Aorta (tissue), 5 donors: Measurements from ENCODE around the gene CHAD. TPM values are rescaled to one million over a fixed set of nuclear protein-coding genes. Genes with fewer than 3 reads are reported as not detected.

ENCODE experiments used
- ATAC-seq: fragments of 200-7000 bp; cut with Tn5 transposase; one replicate; pipeline ENCODE4 v1.9.1; 2022; ENCODE audit warnings: moderate library complexity; ENCODE audit not compliant: low FRiP score
- DNase-seq, 2 donors: peaks; one replicate each; pipeline ENCODE4 v3.0.0-alpha.2; 2020
- H3K27ac ChIP-seq, 2 donors: one replicate each; pipeline ENCODE4 v1.5.1; 2013; ENCODE audit warnings: low read length in 2 of 2, mild to moderate bottlenecking in 2 of 2, moderate library complexity in 2 of 2, control low read depth in 1 of 2, inconsistent platforms in 1 of 2, low read depth in 1 of 2
- H3K27me3 ChIP-seq, 2 donors: one replicate each; pipeline ENCODE4 v1.6.1; 2013; ENCODE audit warnings: control low read depth in 1 of 2, low read length in 1 of 2, mild to moderate bottlenecking in 1 of 2, moderate library complexity in 1 of 2; ENCODE audit not compliant: insufficient read depth in 2 of 2, control insufficient read depth in 1 of 2
- H3K36me3 ChIP-seq, 2 donors: one replicate each; pipeline ENCODE4 v1.6.1; 2013; ENCODE audit warnings: control low read depth in 1 of 2, low read length in 1 of 2, mild to moderate bottlenecking in 1 of 2; ENCODE audit not compliant: insufficient read depth in 2 of 2, control insufficient read depth in 1 of 2
- H3K4me1 ChIP-seq, 2 donors: one replicate each; pipeline ENCODE4 v1.6.1; 2013; ENCODE audit warnings: low read length in 2 of 2, control low read depth in 1 of 2, mild to moderate bottlenecking in 1 of 2, moderate library complexity in 1 of 2; ENCODE audit not compliant: insufficient read depth in 2 of 2, control insufficient read depth in 1 of 2
- H3K4me3 ChIP-seq, 2 donors: one replicate each; pipeline ENCODE4 v1.5.1; 2013; ENCODE audit warnings: low read length in 2 of 2, control low read depth in 1 of 2, mild to moderate bottlenecking in 1 of 2
- H3K9me3 ChIP-seq: one replicate; pipeline ENCODE4 v1.6.1; 2013; ENCODE audit warnings: mild to moderate bottlenecking, low read length; ENCODE audit not compliant: control insufficient read depth
- WGBS, 2 donors: extraction: QIAGEN DNeasy Blood & Tissue Kit; methylation state at CpG; one replicate each; pipeline ENCODE4 v1.1.7; 2013; 5-methylcytosine and 5-hydroxymethylcytosine counted together
- intact Hi-C, 2 donors: fragments of 100-400 bp; cut with DNase I; formaldehyde crosslinking; loops; one replicate each; pipeline versions ENCODE4 v1.14.2 to v1.15.0; 2022
- polyA plus RNA-seq, 2 donors: library from polyadenylated mRNA; stranded (reverse); fragments of 200-250 nt; gene quantifications; one replicate each; pipeline ENCODE4 v1.2.3, GENCODE V29; 2013
- total RNA-seq, 2 donors: library from RNA; stranded (reverse); fragmentation: NEBNext Ultra II Directional; extraction: Animal tissue kit (Norgen Biotek cat#: 25700); gene quantifications; one replicate each; pipeline ENCODE4 v1.2.1, GENCODE V29; 2021
- donor health status: healthy with polysubstance abuse.
- donor health status: Bipolar disorder and iron deficiency.
- donor health status: DM: no; HTN: no; CAD: no.
- donor health status: DM: no; HTN: no; CAD: no.
- donor health status: DM: yes; HTN: yes; CAD: no.

The CHAD gene
- total and polyA plus RNA-seq, 4 donors, result 0.20 to 2.3 (median 0.57) TPM; not detected in 1

DNA sequence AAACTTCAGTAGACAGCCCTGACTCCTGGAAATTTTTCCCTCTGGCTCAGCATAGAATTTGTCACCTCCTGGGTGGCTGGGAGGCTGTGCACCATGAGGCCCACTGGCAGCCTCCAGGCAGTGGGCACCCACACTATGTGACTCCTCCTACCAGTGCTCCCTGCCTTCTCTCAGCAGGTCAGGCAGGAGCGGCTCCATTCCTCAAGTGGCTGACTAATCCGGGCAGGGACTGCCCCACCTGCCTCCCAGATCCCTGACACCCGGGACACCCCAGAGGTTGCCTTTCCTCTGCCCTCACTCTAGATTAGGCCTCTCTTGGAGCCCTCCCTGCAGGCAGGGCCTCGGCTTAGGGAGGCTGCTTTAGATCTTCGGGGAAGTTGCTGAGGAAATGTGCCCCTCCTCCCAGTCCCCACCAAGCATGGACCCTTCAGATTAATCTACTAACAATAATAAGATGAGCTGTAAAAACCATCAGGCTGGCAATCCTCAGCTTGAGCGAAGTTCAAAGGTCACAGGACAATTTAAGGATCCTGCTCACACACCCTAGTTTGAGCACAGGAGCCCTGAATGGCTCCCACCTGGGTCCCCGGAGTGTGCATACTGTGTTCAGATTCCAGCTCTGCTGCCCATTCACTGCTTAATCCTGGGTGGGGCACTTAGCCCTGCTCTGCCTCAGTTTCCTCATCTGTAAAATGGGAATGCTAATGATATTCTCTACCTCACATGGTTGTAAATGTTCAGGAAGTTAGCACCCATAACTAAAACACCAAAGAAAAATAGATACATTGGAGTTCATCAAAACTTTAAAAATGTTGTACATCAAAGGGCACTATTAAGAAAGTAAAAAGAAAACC lies 29.6 kb upstream of the CHAD start:
- DNase-seq, result peak in 1 of 2 donors; percentile 42
- 78 to 82% methylated on average over 7 of the region's 7 CpGs for WGBS, 2 donors
- intact Hi-C loops, result no loop called here

DNA sequence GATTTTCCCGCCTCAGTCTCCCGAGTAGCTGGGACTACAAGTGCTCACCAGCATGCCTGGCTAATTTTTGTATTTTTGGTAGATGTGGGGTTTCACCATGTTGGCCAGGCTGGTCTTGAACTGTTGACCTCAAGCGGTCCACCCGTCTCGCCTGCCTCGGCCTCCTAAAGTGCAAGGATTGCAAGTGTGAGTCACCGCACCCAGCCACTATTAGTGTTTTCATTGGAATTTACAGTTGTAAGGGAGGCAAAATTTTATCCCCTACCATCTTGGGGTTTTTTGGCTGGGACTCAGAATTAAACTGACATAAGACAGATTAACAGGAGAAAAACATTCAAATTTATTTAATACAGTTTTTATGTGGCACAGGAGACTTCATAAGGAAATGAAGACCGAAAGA lies 27.2 kb upstream of the CHAD start:
- Histone ChIP-seq H3K4me3 (no peak overlapping the region), H3K9me3 (no peaks in the 10 kb centered on the region), H3K27me3 (no peaks in the 10 kb centered on the region), H3K27ac (no peak overlapping the region), H3K36me3 (no peaks in the 10 kb centered on the region), H3K4me1 (no peaks in the 10 kb centered on the region)
- ATAC-seq (no peak), DNase-seq (peak in 1 of 2 donors; percentile 19)
- WGBS, 2 donors, result 88 to 91% methylated on average over 8 of the region's 8 CpGs
- intact Hi-C loops, result no loop called here

More for the DNA sequence above, 29.6 kb upstream of the CHAD start:
- Histone ChIP-seq H3K4me1 (no peaks in the 10 kb centered on the region), H3K27me3 (no peaks in the 10 kb centered on the region), H3K4me3 (no peak overlapping the region), H3K36me3 (no peaks in the 10 kb centered on the region), H3K9me3 (no peaks in the 10 kb centered on the region), H3K27ac (no peak overlapping the region)
- no peak for ATAC-seq

DNA sequence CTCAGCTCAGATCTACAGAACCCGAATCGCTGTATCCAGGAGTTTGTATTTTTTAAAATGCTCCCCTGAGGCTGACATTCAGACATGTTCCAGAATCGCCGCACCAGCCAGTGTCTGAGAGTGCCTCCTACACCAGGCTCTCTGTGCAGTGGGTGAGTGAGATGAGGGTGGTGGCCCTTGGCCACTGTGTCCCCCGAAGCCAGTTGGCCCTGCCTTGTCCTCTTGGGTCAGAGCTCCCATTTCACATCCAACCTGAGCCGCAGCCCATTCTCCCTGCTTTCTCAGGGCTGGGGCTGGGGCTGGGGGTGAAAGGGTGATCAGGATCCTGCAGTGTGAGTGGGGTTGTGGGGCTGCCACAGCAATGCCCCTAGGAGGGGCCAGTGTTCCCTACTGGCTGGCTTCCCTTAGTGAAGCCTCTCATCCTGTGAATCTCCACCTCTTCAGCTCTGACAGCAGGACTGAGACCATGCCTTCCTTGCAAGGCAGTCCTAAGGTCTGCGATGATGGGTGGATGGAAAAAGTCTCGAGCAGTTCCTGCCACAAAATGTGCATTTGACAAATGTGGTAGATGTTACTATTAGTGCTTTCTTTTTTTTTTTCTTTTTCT lies 26.6 kb upstream of the CHAD start:
- DNase-seq, result peak; percentile 9 to 48
- no peak overlapping the region for H3K27ac ChIP-seq
- no peaks in the 10 kb centered on the region for H3K36me3 ChIP-seq
- ATAC-seq, result no peak
- intact Hi-C loops, result no loop called here
- no peak overlapping the region for H3K4me3 ChIP-seq
- no peaks in the 10 kb centered on the region for H3K9me3 ChIP-seq
- no peaks in the 10 kb centered on the region for H3K27me3 ChIP-seq
- no peaks in the 10 kb centered on the region for H3K4me1 ChIP-seq
- WGBS, 2 donors, result 81% methylated on average over 8 of the region's 8 CpGs

DNA sequence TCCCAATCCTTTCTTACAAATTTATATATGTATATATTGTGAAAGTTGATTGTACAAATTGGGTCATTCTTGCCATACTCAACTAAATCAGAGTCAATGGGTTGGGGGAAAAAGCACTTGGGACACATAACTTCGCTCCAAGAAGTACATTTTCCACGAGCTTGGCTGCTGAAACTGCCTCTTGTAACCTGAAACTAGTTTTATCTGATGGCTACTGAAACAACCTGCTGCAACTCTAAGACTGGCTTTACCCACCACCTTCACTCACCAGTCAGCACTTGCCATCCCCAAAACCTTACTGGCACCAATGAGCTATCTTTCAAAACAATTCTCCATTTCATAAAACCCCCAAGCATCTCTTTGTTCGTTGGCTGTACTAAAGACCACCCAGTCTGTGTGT lies 25.1 kb upstream of the CHAD start:
- WGBS, 2 donors, result 33 to 43% methylated on average over 3 of the region's 3 CpGs
- DNase-seq (no peak), ATAC-seq (no peak)
- Histone ChIP-seq H3K4me1 (no peaks in the 10 kb centered on the region), H3K27ac (no peak overlapping the region), H3K36me3 (no peaks in the 10 kb centered on the region), H3K4me3 (no peak overlapping the region), H3K9me3 (no peaks in the 10 kb centered on the region), H3K27me3 (no peaks in the 10 kb centered on the region)
- intact Hi-C loops, result no loop called here

DNA sequence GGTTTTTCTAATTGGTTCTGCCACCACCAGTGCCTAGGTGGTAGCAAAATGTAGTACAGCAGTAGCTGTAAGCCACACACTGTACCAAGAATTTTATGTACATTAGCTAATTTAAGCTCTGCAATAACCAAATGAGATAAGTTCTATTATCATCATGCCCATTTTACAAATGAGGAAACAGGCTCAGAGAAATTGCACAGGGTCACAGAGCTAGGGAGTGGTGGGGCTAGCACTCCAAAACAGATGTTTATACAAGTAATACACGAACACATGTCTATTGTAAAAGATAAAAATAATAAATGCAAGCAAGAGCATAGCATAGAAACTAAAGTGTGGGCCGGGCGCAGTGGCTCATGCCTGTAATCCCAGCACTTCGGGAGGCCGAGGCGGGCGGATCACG lies 23.5 kb upstream of the CHAD start:
- intact Hi-C loops, result no loop called here
- DNase-seq (no peak), ATAC-seq (no peak)
- Histone ChIP-seq H3K4me1 (no peaks in the 10 kb centered on the region), H3K36me3 (no peaks in the 10 kb centered on the region), H3K27ac (no peak overlapping the region), H3K9me3 (no peaks in the 10 kb centered on the region), H3K27me3 (no peaks in the 10 kb centered on the region), H3K4me3 (no peak overlapping the region)
- WGBS, 2 donors, result 81 to 90% methylated on average over 6 to 8 of the region's 8 CpGs

DNA sequence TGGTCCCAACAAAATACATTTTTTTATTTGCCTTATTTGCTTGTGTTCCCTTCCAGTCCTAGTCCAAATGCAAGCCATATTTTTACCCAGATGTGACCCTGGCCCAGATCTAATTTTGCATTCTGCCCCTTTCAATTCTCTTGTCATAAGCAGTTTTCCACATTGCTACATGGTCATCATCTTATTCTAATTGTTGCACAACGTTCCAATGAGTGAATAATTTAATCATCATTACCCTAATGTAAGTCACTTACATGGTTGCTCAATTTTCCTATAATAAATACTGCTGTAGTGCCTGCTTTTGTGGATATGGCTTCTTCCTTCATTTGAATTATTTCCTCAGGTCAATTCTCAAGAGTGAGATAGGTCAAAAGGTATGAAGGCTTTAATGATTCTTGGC lies 22.8 kb upstream of the CHAD start:
- ATAC-seq, result no peak
- no peaks in the 10 kb centered on the region for H3K9me3 ChIP-seq
- no peaks in the 10 kb centered on the region for H3K36me3 ChIP-seq
- H3K4me1 ChIP-seq, result no peaks in the 10 kb centered on the region
- H3K27me3 ChIP-seq, result no peaks in the 10 kb centered on the region
- no peak overlapping the region for H3K4me3 ChIP-seq
- H3K27ac ChIP-seq, result no peak overlapping the region
- intact Hi-C loops, result no loop called here
- 55 to 61% methylated on average over 1 of the region's 1 CpG for WGBS, 2 donors
- DNase-seq, result no peak

DNA sequence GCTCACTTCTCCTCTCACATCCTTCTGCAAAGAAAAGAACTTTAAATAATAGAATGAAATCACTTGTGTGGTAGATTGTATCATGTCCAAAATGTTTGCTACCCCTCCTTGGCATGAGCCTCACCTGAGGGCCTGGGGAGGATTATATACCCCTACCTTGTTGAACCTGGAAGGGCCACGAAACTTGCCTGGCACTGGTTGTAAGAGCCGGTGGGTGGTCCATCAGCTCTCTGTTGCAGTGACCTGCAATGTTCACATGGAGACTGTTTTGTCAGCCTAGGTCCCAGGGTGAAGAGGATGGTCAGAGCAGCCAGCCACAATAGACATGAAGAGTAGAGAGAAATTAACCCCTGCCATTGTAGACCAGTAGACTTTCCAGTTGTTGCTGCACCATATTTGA lies 20.2 kb upstream of the CHAD start:
- no peak for ATAC-seq
- H3K27ac ChIP-seq, result no peak overlapping the region
- no peak overlapping the region for H3K4me3 ChIP-seq
- intact Hi-C loops, result no loop called here
- no peaks in the 10 kb centered on the region for H3K4me1 ChIP-seq
- H3K9me3 ChIP-seq, result no peaks in the 10 kb centered on the region
- no peaks in the 10 kb centered on the region for H3K27me3 ChIP-seq
- 86 to 91% methylated on average over 2 of the region's 2 CpGs for WGBS, 2 donors
- peaks cover 0 to 5% of the 10 kb centered on the region in 2 donors for H3K36me3 ChIP-seq
- peak in 1 of 2 donors; percentile 39 for DNase-seq

DNA sequence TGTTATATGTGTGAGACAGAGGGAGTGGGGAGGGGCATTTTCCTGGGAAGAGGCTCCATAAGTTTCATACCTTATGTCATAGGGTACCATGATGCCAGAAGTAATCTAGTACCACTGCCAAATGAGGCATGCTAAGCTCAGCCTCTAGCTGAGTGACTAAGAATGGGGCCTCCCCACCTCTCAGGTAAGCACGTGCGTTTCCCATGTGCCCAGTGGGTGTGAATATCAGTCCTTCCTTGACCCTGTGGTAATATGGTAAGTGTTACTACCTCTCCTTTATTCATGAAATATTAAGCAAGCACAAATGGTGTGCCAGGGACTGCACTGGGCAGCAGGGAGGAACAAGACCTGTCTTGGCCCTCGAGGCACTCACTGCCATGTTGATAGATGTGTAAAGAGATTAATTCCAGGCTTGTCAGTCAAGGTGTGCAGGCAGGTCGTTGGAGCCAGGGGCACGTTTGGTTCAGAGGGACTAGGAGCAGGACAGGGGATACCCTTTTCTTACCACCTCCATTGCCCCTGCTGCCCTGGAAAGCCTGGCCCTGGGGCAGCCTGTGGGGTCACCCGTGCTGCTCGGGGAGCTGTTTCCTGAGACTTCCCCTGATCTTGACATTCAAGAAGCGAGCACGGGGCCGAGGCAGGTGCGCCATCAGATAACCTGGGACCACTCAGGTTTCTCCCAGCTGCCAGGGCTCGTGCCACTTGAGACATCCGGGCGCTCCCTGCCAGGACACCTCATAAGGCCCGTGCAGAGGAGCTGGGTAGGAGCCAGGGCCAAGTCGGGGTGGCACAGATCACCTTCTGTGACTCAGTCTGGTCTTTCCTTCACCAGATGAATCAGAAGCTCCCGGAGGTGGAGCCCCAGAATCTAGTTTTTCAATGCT lies 18.8 kb upstream of the CHAD start:
- 79 to 80% methylated on average over 17 of the region's 17 CpGs for WGBS, 2 donors
- intact Hi-C loops, result no loop called here

More for the DNA sequence above, 18.8 kb upstream of the CHAD start:
- Histone ChIP-seq H3K36me3 (peaks cover 0 to 5% of the 10 kb centered on the region in 2 donors), H3K9me3 (no peaks in the 10 kb centered on the region), H3K4me3 (no peak overlapping the region), H3K27me3 (no peaks in the 10 kb centered on the region), H3K27ac (no peak overlapping the region), H3K4me1 (no peaks in the 10 kb centered on the region)
- ATAC-seq (no peak), DNase-seq (no peak)
